Fibroblast of lung (primary cell): Measurements from ENCODE around the gene OXCT2. TPM values are rescaled to one million over a fixed set of nuclear protein-coding genes. Genes with fewer than 3 reads are reported as not detected.
"Not testable (repeated sequence)": the region's sequence is repeated elsewhere in the genome, so short reads cannot be mapped to it uniquely, and the experiment has no call there.

Experiments used
- DNase-seq, 2 donors: peaks; one replicate each; pipeline versions ENCODE4 v3.0.0 to v3.0.0-alpha.2; 2010; ENCODE audit warnings: low read depth in 2 of 2
- H2AFZ ChIP-seq: 2 replicates; pipeline ENCODE4 v1.5.1; 2012; ENCODE audit warnings: low read length, control low read depth, inconsistent platforms
- H3K27ac ChIP-seq: 2 replicates; pipeline ENCODE4 v1.5.1; 2011; ENCODE audit warnings: low read length, control low read depth; ENCODE audit not compliant: insufficient read depth
- H3K27me3 ChIP-seq: 2 replicates; pipeline ENCODE4 v1.5.1; 2011; ENCODE audit warnings: mild to moderate bottlenecking, low read length; ENCODE audit not compliant: control insufficient read depth, insufficient read depth
- H3K36me3 ChIP-seq: 2 replicates; pipeline ENCODE4 v1.5.1; 2011; ENCODE audit warnings: low read length; ENCODE audit not compliant: control insufficient read depth, insufficient read depth
- H3K4me1 ChIP-seq: 2 replicates; pipeline ENCODE4 v1.5.1; 2011; ENCODE audit warnings: low read length; ENCODE audit not compliant: control insufficient read depth, insufficient read depth; ENCODE audit errors: extremely low read depth
- H3K4me2 ChIP-seq: 2 replicates; pipeline ENCODE4 v1.5.1; 2011; ENCODE audit warnings: low read length, control low read depth; ENCODE audit not compliant: insufficient read depth; ENCODE audit errors: extremely low read depth
- H3K4me3 ChIP-seq, 4 experiments: fragments of 200-600 bp in 1 of 4; sonication (generic) in 1 of 4; replicated peaks in 1 of 4; 2 replicates each; pipeline ENCODE4 v1.5.1; 2011 to 2016; ENCODE audit warnings: low read length in 4 of 4, low read depth in 3 of 4, mild to moderate bottlenecking in 3 of 4, control low read depth in 2 of 4, inconsistent platforms in 1 of 4, mixed read lengths in 1 of 4; ENCODE audit not compliant: insufficient read depth in 1 of 4; ENCODE audit errors: control extremely low read depth in 1 of 4
- H3K79me2 ChIP-seq: 2 replicates; pipeline ENCODE4 v1.5.1; 2012; ENCODE audit warnings: mild to moderate bottlenecking, low read length, inconsistent platforms; ENCODE audit not compliant: control insufficient read depth, insufficient read depth
- H3K9ac ChIP-seq: 2 replicates; pipeline ENCODE4 v1.5.1; 2011; ENCODE audit warnings: mild to moderate bottlenecking, low read length, control low read depth; ENCODE audit not compliant: insufficient read depth
- H3K9me3 ChIP-seq: 2 replicates; pipeline ENCODE4 v1.5.1; 2012; ENCODE audit warnings: low read depth, low read length; ENCODE audit not compliant: control insufficient read depth, insufficient read depth
- H4K20me1 ChIP-seq: 2 replicates; pipeline ENCODE4 v1.5.1; 2011; ENCODE audit warnings: low read length; ENCODE audit not compliant: control insufficient read depth, insufficient read depth; ENCODE audit errors: extremely low read depth
- CTCF ChIP-seq, 2 donors: IDR thresholded peaks in 1 of 2; conservative IDR thresholded peaks in 1 of 2; 1 replicate in 1 of 2; 2 replicates in 1 of 2; pipeline ENCODE4 v1.5.1; 2011 to 2012; ENCODE audit warnings: low read length in 2 of 2, control low read depth in 1 of 2, inconsistent platforms in 1 of 2, low read depth in 1 of 2, mild to moderate bottlenecking in 1 of 2
- EZH2 ChIP-seq: IDR thresholded peaks from 2 replicates; pipeline ENCODE4 v1.5.1; 2012; ENCODE audit warnings: low read length, control low read depth, mild to moderate bottlenecking; ENCODE audit errors: missing control alignments
- polyA plus RNA-seq, 2 donors: library from polyadenylated mRNA; depleted of rRNA in 1 of 2; stranded (reverse) in 1 of 2; unstranded in 1 of 2; fragments of >200 nt; gene quantifications; 2 replicates each; pipeline ENCODE4 v1.2.1, GENCODE V29; 2011 to 2012; ENCODE audit warnings: missing spikeins in 1 of 2
- total RNA-seq: library from RNA; depleted of rRNA; stranded (reverse); fragments of >200 nt; gene quantifications from 2 replicates; pipeline ENCODE4 v1.2.1, GENCODE V29; 2014

The OXCT2 gene
- total and polyA plus RNA-seq, 2 donors (not counting 1 experiment from before 2014, with no cell fraction given), result 1.0 to 6.4 TPM

GRCh38 chr1:39779821-39780220 lies 8.7 kb upstream of the OXCT2 start:
- no peak for TF ChIP-seq CTCF (conservative IDR thresholded peaks at IDR 0.05 in 1 of 2, IDR thresholded peaks at IDR 0.05 in 1 of 2; ENCODE audit: low read depth in 1 of 2, low read length in 2 of 2)
- no peak for TF ChIP-seq EZH2
- no peak overlapping the region for H2AFZ ChIP-seq

GRCh38 chr1:39779137-39779536 lies 8.0 kb upstream of the OXCT2 start:
- no peak overlapping the region for H3K27ac ChIP-seq
- DNase-seq, result no peak
- H3K79me2 ChIP-seq, result no peaks in the 10 kb centered on the region
- no peak overlapping the region for H3K4me3 ChIP-seq
- H3K27me3 ChIP-seq, result peaks cover 10% of the 10 kb centered on the region
- H4K20me1 ChIP-seq, result no peaks in the 10 kb centered on the region
- no peaks in the 10 kb centered on the region for H3K4me1 ChIP-seq
- H2AFZ ChIP-seq, result no peak overlapping the region
- H3K36me3 ChIP-seq, result no peaks in the 10 kb centered on the region
- no peak overlapping the region for H3K4me2 ChIP-seq
- H3K9ac ChIP-seq, result no peak overlapping the region
- TF ChIP-seq CTCF (conservative IDR thresholded peaks at IDR 0.05 in 1 of 2, IDR thresholded peaks at IDR 0.05 in 1 of 2; ENCODE audit: low read depth in 1 of 2, low read length in 2 of 2), result no peak
- TF ChIP-seq EZH2, result no peak
- H3K9me3 ChIP-seq, result no peaks in the 10 kb centered on the region

More at GRCh38 chr1:39779821-39780220, 8.7 kb upstream of the OXCT2 start:
- DNase-seq, result no peak
- H3K9ac ChIP-seq, result no peak overlapping the region
- no peak overlapping the region for H3K4me2 ChIP-seq
- H3K4me1 ChIP-seq, result no peaks in the 10 kb centered on the region
- H3K27me3 ChIP-seq, result peaks cover 10% of the 10 kb centered on the region
- no peaks in the 10 kb centered on the region for H3K9me3 ChIP-seq
- H3K27ac ChIP-seq, result no peak overlapping the region
- H4K20me1 ChIP-seq, result no peaks in the 10 kb centered on the region
- no peak overlapping the region for H3K4me3 ChIP-seq
- H3K36me3 ChIP-seq, result no peaks in the 10 kb centered on the region
- H3K79me2 ChIP-seq, result no peaks in the 10 kb centered on the region

- not testable (repeated sequence) for H4K20me1 ChIP-seq, H3K79me2 ChIP-seq, H3K9ac ChIP-seq, H3K9me3 ChIP-seq, H3K36me3 ChIP-seq, DNase-seq, H3K4me1 ChIP-seq, H3K4me2 ChIP-seq, H2AFZ ChIP-seq, H3K4me3 ChIP-seq, H3K27ac ChIP-seq
- peaks cover 10% of the 10 kb centered on the region for H3K27me3 ChIP-seq
Observed at GRCh38 chr1:39778463-39779099, 7.4 kb upstream of the OXCT2 start.

GRCh38 chr1:39777896-39778295 lies 6.7 kb upstream of the OXCT2 start:
- H3K27me3 ChIP-seq, result peaks cover 10% of the 10 kb centered on the region
- not testable (repeated sequence) for H3K36me3 ChIP-seq, H3K27ac ChIP-seq, H3K4me3 ChIP-seq, DNase-seq, H3K4me1 ChIP-seq, H3K9ac ChIP-seq, H3K4me2 ChIP-seq, H2AFZ ChIP-seq, H3K79me2 ChIP-seq, H4K20me1 ChIP-seq, H3K9me3 ChIP-seq
